Hematopoietic multipotent progenitor cell treated with erythropoietin and hydrocortisone succinate and interleukin-3 and kit ligand, for 4 days (in vitro differentiated cells): Measurements from ENCODE around the gene TRABD2A.

Experiments
- DNase-seq: peaks from one replicate; pipeline ENCODE4 v3.0.0-alpha.2; 2015

The TRABD2A gene

GRCh38 chr2:84849271-84849952, 31.5 kb downstream of the TRABD2A start:
- DNase-seq: no peak

DNA sequence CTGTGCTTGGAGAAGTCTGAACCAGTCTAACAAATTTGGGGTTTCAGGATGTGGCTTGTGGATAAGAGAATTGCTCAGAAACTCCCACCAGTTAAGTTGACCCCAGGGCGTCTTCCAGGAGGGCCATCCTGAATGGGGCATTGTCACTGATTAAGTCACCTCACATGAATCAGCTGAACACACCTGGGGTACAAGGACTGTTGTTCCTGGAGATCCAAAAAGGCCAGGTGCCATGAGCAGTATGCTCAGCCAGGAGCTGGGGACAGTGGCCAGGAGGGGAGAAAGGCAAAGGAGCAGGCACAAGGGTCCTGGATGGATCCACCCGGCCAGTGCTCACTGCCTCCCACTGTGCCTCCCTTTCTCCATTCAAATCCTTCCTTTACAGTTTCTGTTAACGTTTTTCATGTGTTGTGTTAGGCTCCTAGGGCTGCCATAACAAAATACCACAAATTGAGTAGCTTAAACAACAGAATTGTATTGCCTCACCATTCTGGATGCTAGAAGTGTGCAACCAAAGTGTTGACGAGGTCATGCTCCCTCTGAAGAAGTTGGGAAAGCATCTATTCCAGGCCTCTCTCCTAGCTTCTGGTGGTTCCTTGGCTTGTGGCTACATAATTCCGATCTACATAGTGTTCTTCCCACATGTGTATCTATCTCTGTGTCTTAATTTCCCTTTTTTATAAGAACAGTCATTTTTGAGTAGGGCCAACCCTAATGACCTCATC, 33.4 kb downstream of the TRABD2A start:
- DNase-seq: no peak

DNA sequence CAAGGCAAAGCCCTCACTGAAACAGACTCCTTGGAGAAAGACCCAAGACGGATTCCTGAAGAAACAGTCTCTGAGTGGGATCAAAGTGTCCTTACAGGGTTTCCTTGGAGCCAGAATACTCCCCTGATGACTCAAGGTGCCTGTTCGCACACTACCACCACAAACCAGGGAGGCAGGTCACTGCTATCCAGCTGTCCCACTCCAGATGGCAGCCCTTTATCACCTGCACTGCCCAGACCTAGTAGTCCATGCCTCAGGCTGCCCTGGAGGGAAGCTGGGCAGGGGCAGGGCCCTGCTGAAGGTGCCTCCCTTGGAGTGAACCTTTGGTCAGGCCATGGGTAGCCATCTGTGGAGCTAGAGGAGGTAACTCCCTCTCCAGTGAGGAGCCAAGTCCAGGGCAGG, 34.1 kb downstream of the TRABD2A start:
- no peak for DNase-seq

GRCh38 chr2:84846041-84846663, 34.7 kb downstream of the TRABD2A start:
- peak; percentile 64 for DNase-seq

DNA sequence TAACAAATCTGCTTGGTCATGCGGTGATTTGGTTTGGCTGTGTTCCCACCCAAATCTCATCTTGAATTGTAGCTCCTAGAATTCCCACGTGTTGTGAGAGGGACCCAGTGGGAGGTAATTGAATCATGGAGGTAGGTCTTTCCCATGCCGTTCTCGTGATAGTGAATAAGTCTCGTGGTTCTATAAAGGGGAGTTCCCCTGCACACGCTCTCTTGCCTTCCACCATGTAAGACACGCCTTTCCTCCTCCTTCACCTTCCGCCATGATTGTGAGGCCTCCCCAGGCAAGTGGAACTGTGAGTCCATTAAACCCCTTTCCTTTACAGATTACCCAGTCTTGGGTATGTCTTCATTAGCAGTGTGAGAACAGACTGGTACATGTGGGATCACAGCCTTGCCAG, 36.7 kb downstream of the TRABD2A start:
- no peak for DNase-seq

- DNase-seq: no peak
Measured at GRCh38 chr2:84841577-84841976, 39.3 kb downstream of the TRABD2A start.

GRCh38 chr2:84840306-84840705, 40.6 kb downstream of the TRABD2A start:
- DNase-seq: peak; percentile 9

DNA sequence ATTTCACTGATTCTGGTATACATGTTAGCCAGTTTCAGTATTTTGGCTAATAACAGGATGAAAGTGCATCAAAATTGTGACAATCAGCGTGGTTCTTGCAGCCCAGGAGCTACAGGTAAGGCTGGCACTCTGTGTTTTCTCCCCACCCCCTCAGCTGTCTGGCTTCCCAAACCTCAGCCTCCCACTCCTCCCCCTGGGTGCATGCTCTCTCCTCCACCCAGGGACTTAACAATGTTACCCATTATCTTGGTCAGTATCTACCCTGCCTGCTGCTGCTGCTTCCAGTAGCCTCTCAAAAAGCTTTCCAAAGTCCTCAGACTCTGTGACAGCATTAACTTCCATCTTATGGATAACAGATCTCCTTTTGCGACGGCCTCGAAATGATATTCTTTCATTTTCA, 41.0 kb downstream of the TRABD2A start:
- no peak for DNase-seq

DNA sequence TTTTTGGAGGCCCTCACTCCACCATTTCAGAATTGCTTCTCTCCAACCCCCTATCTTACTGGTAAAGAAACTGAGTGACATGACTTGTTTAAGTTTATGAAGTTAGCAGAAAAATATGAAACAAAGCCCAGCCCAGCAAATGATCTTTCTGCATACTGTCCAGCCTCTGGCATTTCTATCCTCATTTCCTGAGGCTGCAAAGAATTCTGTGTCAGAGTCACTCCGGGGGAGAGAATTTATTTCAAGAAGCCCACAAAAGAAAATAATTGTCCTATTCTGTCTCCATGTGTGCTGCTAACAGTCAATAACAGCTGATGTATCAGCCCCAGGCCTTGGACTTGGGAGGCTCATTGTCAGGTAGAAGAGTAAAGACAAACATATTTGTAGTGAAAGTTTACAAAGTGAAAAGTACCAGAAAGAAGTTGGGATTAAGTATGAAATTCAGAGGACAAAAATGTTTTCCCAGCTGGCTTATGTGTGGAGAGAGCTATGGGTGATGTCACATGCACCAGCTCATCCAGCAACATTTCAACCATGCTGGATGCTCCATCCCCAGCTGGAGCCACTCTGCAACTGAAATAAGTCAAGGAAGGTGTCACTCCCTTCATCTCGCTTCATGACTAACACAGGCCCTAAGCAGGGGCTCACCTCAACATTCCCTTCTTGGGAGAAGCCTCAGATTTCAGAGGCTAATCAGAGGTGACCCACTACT, 42.3 kb downstream of the TRABD2A start:
- no peak for DNase-seq

- DNase-seq: peak; percentile 4
Measured at GRCh38 chr2:84836215-84836614, 44.7 kb downstream of the TRABD2A start.

DNA sequence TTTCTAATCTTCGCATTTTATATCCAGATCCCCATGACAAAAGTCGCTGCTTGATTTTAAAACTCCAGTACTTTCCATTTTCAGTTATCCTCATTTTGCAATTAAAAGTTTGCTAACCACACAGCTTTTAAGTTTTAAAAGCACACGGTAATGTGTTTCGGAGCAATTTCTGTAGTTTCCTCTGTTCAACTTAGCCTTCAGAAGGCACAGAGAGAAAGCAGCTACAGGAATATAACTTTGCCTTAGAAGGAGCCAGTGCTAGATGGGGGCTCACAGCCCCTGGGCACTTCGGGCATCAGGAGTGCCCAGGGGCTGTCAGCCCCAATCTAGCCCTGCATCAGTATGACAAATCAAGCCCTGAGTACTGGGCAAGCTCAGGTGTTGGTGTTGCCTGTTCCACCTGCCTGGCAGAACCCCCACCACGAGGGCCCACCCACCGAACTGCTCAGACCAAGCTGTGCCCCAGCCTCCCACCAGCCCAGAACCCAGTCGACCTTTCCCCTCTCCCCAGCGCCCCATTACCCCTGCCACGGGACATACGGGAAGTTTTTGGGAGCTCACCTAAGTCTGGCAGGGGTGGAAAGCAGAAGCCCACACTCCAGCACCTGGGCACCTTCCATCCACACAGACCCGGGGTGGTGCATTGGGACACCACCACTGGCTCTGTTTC, 47.3 kb downstream of the TRABD2A start:
- DNase-seq: no peak

DNA sequence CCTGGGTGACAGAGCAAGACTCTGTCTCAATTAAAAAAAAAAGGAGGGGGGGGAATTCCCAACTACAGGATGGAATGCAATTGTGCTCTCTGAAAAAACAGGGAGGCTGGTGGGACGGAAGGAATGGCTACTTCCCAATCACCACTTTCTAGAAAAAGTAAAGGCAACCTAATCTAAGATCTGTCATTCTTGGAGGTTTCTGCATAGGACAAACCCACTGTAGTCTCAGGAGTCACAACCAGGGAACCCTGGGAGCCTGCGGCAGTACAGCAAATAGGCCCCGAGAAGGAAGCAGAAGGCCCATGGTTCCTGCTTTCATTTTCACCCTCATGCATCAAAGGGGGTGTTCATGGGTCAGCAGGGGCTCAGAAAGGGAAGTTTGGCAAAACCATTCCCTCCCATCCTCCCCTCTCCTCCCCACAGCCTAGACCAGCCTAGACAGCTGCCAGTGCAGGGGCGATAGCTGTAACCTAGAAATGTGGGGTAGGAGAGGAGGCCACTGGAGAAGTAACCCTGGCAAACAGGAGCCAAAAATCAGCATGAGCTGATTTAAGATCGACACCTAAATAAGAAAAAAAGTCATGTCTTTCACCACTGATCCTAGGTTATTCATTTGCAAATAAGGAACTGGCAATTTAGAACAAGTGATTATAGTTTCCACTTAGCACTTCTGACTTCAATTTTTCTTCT, 48.0 kb downstream of the TRABD2A start:
- DNase-seq: peak; percentile 55

DNA sequence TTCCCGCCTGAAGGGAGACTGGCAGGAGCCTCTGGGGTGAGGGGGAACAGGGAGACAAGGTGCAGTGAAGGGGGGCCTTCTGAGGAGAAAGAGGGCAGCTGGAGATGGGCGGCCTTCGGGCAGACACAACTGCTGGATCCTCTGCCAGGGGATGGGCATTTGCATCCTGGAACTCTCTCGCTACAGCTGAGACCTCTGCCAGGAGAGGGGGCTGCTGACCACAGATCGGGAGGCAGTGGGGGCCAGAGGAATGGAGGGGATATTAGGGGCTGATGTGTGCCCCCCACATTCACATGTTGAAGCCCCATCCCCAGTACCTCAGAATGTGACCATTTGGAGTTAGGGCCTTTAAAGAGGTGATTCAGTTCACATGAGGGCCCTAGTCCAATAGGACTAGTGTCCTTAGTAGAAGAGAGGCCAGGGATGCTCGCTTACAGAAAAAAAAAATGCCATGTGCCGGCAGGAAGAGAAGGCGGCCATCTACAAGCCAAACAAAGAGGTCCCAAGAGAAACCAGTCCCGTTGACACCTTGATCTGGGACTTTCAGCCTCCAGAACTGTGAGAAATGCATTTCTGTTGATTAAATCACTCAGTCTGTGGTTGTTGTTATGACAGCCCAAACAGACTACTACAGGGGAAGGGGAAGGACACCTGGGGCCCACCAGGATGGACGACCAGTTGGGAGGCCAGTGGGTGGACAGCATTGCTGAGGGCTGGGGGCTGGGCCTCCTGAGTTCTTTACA, 50.0 kb downstream of the TRABD2A start:
- DNase-seq: no peak

DNA sequence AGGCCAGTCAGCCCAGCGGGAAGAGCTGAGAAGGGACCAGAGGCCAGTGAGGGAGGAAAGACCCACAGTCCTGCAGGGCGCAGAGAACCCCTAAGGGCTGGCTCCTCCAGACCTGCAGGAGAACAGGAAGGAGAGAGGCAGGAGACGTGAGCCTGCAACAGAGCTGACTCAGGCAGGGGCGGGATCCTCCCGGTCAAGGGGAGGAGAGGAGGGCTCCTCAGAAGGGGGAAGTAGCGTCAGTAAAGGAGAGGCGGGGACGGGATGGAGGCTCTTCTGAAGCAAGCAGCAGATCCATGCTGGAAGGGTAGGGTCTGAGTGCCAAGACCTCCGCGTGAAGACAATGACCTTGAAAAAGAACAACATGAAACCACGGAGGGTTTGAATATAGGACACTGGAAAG, 50.8 kb downstream of the TRABD2A start:
- peak; percentile 68 for DNase-seq

DNA sequence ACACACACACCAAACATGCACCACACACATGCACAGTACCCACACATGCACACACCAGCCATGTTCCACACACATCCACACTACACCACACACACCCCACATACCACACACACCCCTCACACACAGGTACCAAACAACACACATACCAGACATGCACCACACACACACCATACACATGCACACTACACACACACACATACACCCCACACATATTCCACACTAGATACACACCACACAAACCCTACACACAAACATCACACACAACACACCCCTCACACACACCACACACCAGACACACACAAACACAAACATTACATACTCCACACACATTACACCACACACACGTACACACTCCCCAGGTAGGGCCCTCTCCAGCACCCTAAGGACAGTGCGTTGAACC, 51.2 kb downstream of the TRABD2A start:
- no peak for DNase-seq

DNA sequence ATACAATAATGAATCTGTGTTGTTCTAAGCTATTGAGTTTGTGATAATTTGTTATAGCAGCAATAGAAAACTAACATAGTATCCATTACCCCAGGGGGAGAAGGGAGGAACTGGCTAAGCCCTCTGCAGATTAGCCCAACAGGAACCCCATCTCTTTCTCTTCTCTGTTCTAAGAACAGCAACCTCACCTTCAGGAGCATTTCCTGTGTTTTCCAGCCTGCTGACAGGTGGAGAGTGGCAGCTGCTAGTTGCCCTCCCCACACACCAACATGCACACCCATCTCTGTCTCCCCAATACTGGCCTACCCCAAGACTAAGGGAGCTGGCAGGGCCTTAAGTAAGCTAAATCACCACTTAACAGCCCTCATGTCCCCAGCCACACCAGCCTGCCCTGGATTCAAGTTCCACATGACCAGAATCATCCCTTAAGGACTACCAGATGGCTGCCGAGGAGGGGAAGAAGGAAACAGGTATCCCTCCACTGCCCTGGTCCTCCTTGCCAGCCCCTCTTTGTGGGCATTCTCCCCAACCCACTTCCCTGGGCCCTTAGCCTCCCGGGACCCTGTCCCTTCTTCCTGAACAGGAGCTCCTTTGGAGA, 52.8 kb downstream of the TRABD2A start:
- DNase-seq: no peak

- DNase-seq: no peak
Measured at GRCh38 chr2:84823788-84824187, 57.1 kb downstream of the TRABD2A start.

- DNase-seq: no peak
Measured at GRCh38 chr2:84823229-84823628, 57.7 kb downstream of the TRABD2A start.

DNA sequence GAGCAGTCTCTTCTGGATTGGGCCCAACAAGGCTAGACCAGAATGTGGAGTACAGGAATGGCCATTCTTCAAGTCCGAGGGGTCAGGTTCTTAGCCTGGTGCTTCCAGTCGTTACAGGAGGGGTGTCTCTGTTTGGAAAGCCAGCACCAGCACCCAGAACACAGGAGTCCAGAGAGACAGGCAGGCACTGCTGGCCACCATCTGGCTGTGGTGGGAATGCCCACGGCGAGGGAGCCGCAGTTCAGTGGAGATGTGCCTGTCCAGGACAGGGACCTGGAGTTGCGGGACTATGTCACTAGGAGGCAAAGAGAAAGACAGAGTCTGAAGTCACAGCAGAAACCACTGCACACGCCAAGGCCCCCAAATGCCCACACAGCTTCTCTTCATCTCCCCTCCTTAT, 59.1 kb downstream of the TRABD2A start:
- no peak for DNase-seq

DNA sequence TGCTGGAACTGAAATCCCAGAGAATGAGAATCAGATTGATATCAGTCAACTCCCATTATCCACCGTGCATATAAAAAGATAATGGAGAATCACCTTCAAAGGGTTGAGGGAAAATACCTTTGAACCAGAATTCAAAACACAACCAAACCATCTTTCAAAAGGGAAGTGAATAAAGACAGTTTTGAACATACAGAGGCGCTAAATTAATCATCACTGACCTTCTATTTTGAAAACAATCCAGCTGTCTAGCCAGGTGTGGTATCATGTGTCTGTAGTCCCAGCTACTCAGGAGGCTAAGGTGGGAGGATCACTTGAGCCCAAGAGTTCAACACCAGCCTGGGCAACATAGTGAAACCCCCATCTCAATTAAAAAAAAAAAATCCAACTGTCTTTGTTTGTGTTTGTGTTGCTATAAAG, 63.6 kb downstream of the TRABD2A start:
- DNase-seq: no peak

- DNase-seq: no peak
Measured at GRCh38 chr2:84816426-84817026, 64.4 kb downstream of the TRABD2A start.
